Prostate gland (tissue), 2 donors: ENCODE results near the gene CLRN1.

Experiments
- CTCF ChIP-seq, 4 experiments: fragments of 200-600 bp in 2 of 4; fragments of 450-650 bp in 2 of 4; sonication (generic) in 2 of 4; IDR thresholded peaks; 1 replicate in 3 of 4; 2 replicates in 1 of 4; pipeline ENCODE4 v1.5.1; 2016 to 2019; ENCODE audit warnings: antibody characterized with exemption in 4 of 4, mild to moderate bottlenecking in 2 of 4, moderate library complexity in 2 of 4
- POLR2A ChIP-seq: fragments of 450-650 bp; IDR thresholded peaks from one replicate; pipeline ENCODE4 v1.6.1; 2016; ENCODE audit warnings: antibody characterized with exemption, mild to moderate bottlenecking
- POLR2AphosphoS5 ChIP-seq: sonication (generic); formaldehyde crosslinking; IDR thresholded peaks from one replicate; pipeline ENCODE4 v1.6.1; 2017; ENCODE audit warnings: antibody characterized with exemption

- TF ChIP-seq POLR2A: no peak
- TF ChIP-seq CTCF (IDR thresholded peaks at IDR 0.05): no peak
- no peak for TF ChIP-seq POLR2AphosphoS5
Observed at GRCh38 chr3:150942221-150942620, 30.3 kb downstream of the CLRN1 start.
